GM18526 (cell line): Measurements from ENCODE around the gene AOPEP.

Experiments
- POLR2A ChIP-seq: IDR thresholded peaks from 3 replicates; pipeline ENCODE4 v1.6.1; 2011; ENCODE audit not compliant: insufficient read length; ENCODE audit errors: extremely low read depth

AOPEP gene

GRCh38 chr9:94977416-94977815 is 250.9 kb downstream of the AOPEP start:
- TF ChIP-seq POLR2A: no peak

- no peak for TF ChIP-seq POLR2A
These were observed 253.5 kb downstream of the AOPEP start for GRCh38 chr9:94979904-94980507.

- TF ChIP-seq POLR2A: no peak
These were observed 254.6 kb downstream of the AOPEP start for GRCh38 chr9:94980947-94981722.

GRCh38 chr9:94981723-94982090 is 255.2 kb downstream of the AOPEP start:
- TF ChIP-seq POLR2A: no peak

GRCh38 chr9:94982211-94982610 is 255.7 kb downstream of the AOPEP start:
- no peak for TF ChIP-seq POLR2A

GRCh38 chr9:94983552-94983951 is 257.1 kb downstream of the AOPEP start:
- TF ChIP-seq POLR2A: no peak

- no peak for TF ChIP-seq POLR2A
These were observed 258.5 kb downstream of the AOPEP start for GRCh38 chr9:94984891-94985476.

- TF ChIP-seq POLR2A: no peak
These were observed 259.1 kb downstream of the AOPEP start for GRCh38 chr9:94985649-94986048.

- TF ChIP-seq POLR2A: no peak
These were observed 261.2 kb downstream of the AOPEP start for GRCh38 chr9:94987731-94988130.

- TF ChIP-seq POLR2A: no peak
These were observed 264.5 kb downstream of the AOPEP start for GRCh38 chr9:94990897-94991561.

- TF ChIP-seq POLR2A: no peak
These were observed 265.7 kb downstream of the AOPEP start for GRCh38 chr9:94991961-94992907.

GRCh38 chr9:94993160-94993820 is 266.8 kb downstream of the AOPEP start:
- TF ChIP-seq POLR2A: no peak

- no peak for TF ChIP-seq POLR2A
These were observed 267.3 kb downstream of the AOPEP start for GRCh38 chr9:94993821-94994165.

GRCh38 chr9:94995048-94995693 is 268.7 kb downstream of the AOPEP start:
- TF ChIP-seq POLR2A: no peak

GRCh38 chr9:94996641-94997040 is 270.1 kb downstream of the AOPEP start:
- TF ChIP-seq POLR2A: no peak
